Endothelial cell of hepatic sinusoid (primary cell): ENCODE measurements around the gene ABL1.
"Not testable (repeated sequence)": the region's sequence is repeated elsewhere in the genome, so short reads cannot be mapped to it uniquely, and the experiment has no call there.

Source experiments
- in situ Hi-C: cut with HindIII; loops from 2 replicates; pipeline ENCODE4 v1.10.0; 2017; ENCODE audit warnings: low sequenced_read_pairs

The ABL1 gene

GRCh38 chr9:130834371-130835336 is at the start of gene ABL1:
TSS of gene ABL1 (plus strand) at chr9:130835254. CDS start at chr9:130835447, 193 bp downstream.
- in situ Hi-C loops: loop anchor here (5.0 kb wide), 1 partner anchor 97 kb away; no protein-coding TSS in a partner anchor

- in situ Hi-C loops: no loop called here
Measured at GRCh38 chr9:130785940-130786508, 49.0 kb upstream of the ABL1 start.

GRCh38 chr9:130786526-130786925 is 48.5 kb upstream of the ABL1 start:
- in situ Hi-C loops: no loop called here

GRCh38 chr9:130789747-130790672 is 45.0 kb upstream of the ABL1 start:
- in situ Hi-C loops: loop anchor here (5.0 kb wide), 3 partner anchors 37 to 93 kb away; no protein-coding TSS in a partner anchor

- in situ Hi-C loops: loop anchor here (5.0 kb wide), 3 partner anchors 36 to 94 kb away; no protein-coding TSS in a partner anchor
Measured at GRCh38 chr9:130791303-130791894, 43.7 kb upstream of the ABL1 start.

- in situ Hi-C loops: loop anchor here (5.0 kb wide), 3 partner anchors 34 to 96 kb away; no protein-coding TSS in a partner anchor
Measured at GRCh38 chr9:130793589-130793988, 41.5 kb upstream of the ABL1 start.

- in situ Hi-C loops: loop anchor here (5.0 kb wide), 3 partner anchors 33 to 97 kb away; no protein-coding TSS in a partner anchor
Measured at GRCh38 chr9:130794021-130794420, 41.0 kb upstream of the ABL1 start.

- in situ Hi-C loops: loop anchor here (5.0 kb wide), 3 partner anchors 33 to 97 kb away; no protein-coding TSS in a partner anchor
Measured at GRCh38 chr9:130794423-130794822, 40.6 kb upstream of the ABL1 start.

GRCh38 chr9:130794923-130795495 is 40.0 kb upstream of the ABL1 start:
- in situ Hi-C loops: loop anchor here (5.0 kb wide), 3 partner anchors 32 to 98 kb away; no protein-coding TSS in a partner anchor

- in situ Hi-C loops: not testable (repeated sequence)
Measured at GRCh38 chr9:130803116-130803515, 31.9 kb upstream of the ABL1 start.

- in situ Hi-C loops: no loop called here
Measured at GRCh38 chr9:130805510-130806326, 29.3 kb upstream of the ABL1 start.

GRCh38 chr9:130806327-130806716 is 28.7 kb upstream of the ABL1 start:
- in situ Hi-C loops: no loop called here

GRCh38 chr9:130810609-130811136 is 24.4 kb upstream of the ABL1 start:
- in situ Hi-C loops: no loop called here

- in situ Hi-C loops: no loop called here
Measured at GRCh38 chr9:130815242-130815808, 19.7 kb upstream of the ABL1 start.

GRCh38 chr9:130817914-130818313 is 17.1 kb upstream of the ABL1 start:
- in situ Hi-C loops: no loop called here

- in situ Hi-C loops: no loop called here
Measured at GRCh38 chr9:130820135-130820738, 14.8 kb upstream of the ABL1 start.

GRCh38 chr9:130823435-130823834 is 11.6 kb upstream of the ABL1 start:
- in situ Hi-C loops: no loop called here

- in situ Hi-C loops: no loop called here
Measured at GRCh38 chr9:130824079-130824478, 11.0 kb upstream of the ABL1 start.
